Measurements from ENCODE around the gene RPS19.
A peak's percentile ranks its signal among the peaks of the same experiment; 100 is the strongest.
"Not testable (repeated sequence)": the region's sequence is repeated elsewhere in the genome, so short reads cannot be mapped to it uniquely, and the experiment has no call there.

The RPS19 gene

GRCh38 chr19:41860419-41861115 is 512 bp downstream of the RPS19 start:
- no peak for DNase-seq (ENCODE audit: low spot score)

- no peak for DNase-seq (ENCODE audit: low spot score)
These were observed 1.2 kb downstream of the RPS19 start for GRCh38 chr19:41861116-41861768.

GRCh38 chr19:41861846-41862245 is 1.8 kb downstream of the RPS19 start:
- no peak for DNase-seq (ENCODE audit: low spot score)

DNA sequence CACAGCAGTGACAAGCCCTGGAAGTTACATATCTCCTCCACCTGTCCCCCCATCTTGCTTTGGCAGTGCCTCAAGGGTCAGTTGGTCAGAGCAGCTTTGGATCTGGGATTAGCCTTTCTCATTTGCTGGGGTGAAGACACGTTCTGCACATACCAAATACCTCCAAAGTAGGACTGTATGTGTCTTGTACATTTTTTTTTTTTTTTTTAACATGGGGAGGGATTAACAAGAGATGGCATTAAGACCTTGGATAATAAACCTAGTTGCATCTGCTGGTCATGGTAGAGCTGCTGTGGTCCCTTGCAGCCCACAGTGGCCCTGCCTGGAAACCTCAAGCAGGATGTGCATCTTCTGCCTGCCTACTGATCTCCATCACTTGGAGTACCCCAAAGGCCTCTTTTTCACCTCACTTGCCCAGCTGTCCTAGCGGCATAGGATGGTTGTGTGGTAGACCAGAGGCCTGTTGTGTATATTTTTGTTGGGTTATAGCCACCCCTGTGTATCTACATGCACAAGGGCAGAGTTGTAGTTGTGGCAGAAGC is 2.5 kb downstream of the RPS19 start:
- DNase-seq (ENCODE audit: low spot score), result no peak

GRCh38 chr19:41863209-41863931 is 3.3 kb downstream of the RPS19 start:
- DNase-seq (ENCODE audit: low spot score), result no peak

DNA sequence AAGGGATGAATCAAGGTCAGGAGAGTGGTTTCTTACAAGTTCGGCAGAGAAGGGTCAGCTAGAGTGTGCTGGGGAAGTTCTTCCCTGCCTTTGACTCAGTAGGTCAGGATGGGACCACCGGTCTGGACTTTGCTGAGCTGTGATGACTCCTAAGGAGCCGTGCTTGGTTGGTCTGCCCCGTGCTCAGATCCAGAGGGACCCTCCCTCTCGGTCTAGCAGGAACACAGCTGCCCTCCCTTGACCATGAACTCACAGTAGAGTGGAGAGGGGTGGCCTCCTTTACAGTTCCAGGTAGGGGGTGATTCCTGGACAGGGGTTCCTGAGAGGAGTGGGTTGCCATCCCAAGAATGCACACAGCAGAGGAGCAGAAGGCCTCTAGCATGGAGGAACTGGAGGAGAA is 4.3 kb downstream of the RPS19 start:
- DNase-seq (ENCODE audit: low spot score), result no peak

DNA sequence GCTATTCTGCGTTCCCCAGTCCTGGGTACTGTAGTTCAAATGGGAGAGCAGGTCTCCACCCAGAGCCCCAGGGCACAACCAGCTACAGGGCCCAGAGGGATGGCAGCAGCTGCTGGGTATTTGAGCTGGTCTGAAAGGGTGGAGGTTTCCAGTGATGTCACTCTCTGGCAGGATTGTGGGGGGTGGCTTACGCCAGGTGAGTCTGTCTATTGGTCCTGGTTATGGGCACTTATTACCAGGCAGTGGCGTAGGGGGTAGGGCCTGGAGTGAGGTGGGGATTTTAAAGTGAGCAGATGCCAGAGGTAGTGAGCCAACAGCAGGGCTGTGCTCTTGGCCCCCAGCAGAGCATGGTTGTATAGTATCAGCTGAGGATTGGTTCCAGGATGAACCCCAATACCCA is 6.2 kb downstream of the RPS19 start:
- DNase-seq (ENCODE audit: low spot score), result no peak

- DNase-seq (ENCODE audit: low spot score), result no peak
These were observed 8.3 kb downstream of the RPS19 start for GRCh38 chr19:41868120-41868988.

GRCh38 chr19:41868989-41869300 is 8.9 kb downstream of the RPS19 start:
- no peak for DNase-seq (ENCODE audit: low spot score)

DNA sequence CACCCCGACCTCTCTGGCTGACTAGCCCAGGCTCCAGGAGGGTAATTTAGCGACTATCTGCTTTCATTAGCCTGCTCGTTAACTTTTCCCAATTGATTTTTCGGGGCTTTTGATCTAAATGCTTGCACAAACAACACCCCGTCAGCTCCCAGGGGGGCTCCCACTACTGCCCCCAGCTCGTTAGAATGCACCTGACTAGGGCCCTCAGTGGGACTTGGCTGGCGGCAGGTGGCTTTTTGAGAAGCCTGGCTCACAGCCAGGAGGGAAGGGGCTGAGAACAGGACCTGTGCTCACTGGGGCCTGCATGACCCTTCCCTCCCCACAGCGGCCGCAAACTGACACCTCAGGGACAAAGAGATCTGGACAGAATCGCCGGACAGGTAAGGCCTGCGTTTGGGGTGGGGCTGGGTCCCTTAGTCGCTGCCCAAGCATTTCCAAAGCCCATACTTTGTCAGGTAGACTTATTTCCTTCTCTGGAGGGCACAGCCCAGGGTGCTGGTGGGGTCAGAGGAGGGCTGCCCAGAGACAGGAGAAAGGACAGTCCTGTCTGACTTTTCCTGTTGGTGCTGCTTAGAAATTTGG is 9.4 kb downstream of the RPS19 start:
- DNase-seq (ENCODE audit: low spot score), result no peak

- peak; percentile 40 for DNase-seq (ENCODE audit: low spot score)
These were observed 10.4 kb downstream of the RPS19 start for GRCh38 chr19:41870401-41870873.

GRCh38 chr19:41871573-41872383 is 11.7 kb downstream of the RPS19 start:
- DNase-seq (ENCODE audit: low spot score), result no peak

DNA sequence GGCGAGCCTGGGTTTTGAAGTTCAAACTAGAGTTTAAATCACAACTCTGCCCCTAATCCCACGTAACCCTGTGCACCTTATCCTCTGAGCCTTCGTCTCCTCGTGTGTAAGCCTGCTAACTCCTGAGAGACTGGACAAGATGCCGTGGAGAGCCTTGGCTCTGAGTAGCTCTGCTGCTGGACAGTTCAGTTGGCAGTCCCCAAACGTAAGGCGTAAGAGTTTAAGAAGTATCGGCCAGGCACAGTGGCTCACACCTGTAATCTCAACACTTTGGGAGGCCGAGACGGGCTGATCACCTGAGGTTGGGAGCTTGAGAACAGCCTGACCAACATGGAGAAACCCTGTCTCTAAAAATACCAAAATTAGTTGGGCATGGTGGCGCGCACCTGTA is 12.3 kb downstream of the RPS19 start:
- DNase-seq (ENCODE audit: low spot score), result no peak

DNA sequence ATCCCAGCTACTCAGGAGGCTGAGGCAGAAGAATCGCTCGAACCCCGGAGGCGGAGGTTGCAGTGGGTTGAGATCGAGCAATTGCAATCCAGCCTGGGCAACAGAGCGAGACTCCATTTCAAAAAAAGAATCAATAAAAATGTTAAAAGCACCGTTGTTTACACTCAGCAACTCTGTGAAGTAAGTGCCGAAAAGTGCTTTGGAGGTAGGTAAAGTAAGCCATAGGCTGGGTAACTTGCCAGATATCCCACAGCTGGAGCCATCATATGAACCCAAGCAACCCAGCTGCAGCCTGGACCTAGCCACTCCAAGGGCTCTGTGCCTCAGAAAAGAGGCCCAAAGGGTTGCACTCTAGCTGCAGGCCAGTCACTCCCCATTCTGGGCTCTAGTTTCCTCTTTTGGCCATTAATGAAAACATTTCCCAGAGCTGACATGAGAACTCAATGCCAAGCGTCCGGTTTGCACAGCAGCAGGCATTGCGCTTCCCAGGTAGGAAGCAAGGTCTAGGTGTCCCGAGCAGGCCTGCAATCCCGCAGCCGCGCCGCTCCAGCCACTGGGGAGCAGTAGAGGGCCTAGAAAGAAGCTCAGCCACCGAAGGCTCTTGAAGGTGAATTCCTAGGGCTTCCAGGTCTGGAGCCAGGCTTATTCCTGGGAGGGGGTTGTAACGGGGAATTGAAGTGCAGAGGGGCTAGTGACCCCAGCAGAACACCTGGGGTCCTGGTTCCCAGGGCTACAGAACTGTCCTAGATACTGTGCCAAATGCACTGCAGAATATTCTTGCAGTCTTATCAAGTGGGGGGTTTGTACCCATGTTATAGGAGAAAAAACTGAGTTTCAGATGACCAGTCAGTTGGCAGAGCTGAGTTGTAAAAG is 13.0 kb downstream of the RPS19 start:
- peak; percentile 48 for DNase-seq (ENCODE audit: low spot score)

DNA sequence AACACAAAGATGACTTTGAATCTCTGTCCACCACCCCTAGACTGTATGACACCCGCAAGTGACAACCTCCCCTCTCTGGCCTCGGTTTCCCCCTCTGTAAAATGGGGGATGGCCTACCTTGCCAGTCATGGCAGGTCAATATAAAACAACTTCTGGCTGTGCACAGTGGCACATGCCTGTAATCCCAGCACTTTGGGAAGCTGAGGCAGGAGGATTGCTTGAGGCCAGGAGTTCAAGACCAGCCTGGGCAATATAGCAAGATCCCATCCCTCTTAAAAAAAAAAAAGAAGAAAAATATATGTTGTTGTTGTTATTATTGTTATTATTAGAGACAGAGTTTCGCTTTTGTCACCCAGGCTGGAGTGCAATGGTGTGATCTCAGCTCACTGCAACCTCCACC is 15.9 kb downstream of the RPS19 start:
- DNase-seq (ENCODE audit: low spot score), result not testable (repeated sequence)

DNA sequence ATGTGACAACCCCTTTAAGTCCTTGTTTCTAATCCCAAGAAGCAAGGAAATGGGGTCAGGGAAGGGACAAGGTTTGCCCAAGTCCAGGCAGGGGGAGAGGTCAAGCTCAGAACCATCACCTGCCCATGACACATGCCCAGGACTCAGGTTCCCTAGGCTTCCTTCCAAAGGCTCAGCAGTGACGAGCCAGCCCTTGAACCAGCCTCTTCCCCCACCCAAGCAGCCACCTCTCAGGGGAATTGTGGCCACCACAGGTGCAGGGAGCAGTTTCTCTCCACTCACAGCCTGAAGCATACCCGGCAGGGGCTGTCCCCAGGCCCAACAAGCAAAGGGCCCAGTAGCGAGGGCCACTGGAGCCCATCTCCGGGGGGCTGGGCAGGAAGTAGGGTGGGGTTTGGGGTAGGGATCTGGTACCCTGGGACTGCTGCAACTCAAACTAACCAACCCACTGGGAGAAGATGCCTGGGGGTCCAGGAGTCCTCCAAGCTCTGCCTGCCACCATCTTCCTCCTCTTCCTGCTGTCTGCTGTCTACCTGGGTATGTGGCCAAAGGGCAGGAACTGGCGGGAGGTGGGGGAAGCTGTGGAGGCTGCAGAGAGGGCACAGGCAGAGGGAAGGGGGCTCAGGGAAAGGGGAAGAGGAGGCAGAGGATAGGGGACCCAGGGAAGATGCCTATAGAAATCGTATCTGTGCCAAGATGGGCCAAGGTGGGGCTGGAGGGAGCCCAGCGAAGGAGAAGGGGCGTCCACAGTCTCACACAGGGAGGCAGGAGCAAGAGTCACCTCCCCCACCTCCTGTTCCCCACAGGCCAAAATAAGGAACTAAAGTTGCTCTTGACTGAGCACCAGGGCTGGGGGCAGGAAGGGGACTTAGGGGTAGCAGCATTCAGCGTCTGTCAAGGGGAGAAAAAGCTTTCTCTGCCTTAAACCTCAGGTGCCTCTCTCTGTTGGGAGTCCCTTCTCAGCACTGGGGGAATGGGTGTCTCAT is 17.1 kb downstream of the RPS19 start, which contains the start of gene CD79A:
CD79A (plus strand) TSS at position 433 of the 986 bp plus-strand sequence; CDS start at position 459, 26 bp downstream.
- no peak for DNase-seq (ENCODE audit: low spot score)

GRCh38 chr19:41877916-41878905 is 18.2 kb downstream of the RPS19 start:
- no peak for DNase-seq (ENCODE audit: low spot score)
